CD4-positive, alpha-beta memory T cell (primary cell): ENCODE measurements around the gene MAPK4. TPM values are rescaled to one million over a fixed set of nuclear protein-coding genes. Genes with fewer than 3 reads are reported as not detected.
"Not testable (repeated sequence)": the region's sequence is repeated elsewhere in the genome, so short reads cannot be mapped to it uniquely, and the experiment has no call there.

Experiments used
- CTCF ChIA-PET: fragments of 350-600 bp; sonication (Branson Sonifier 250); formaldehyde crosslinking; loops from one replicate; lab custom pipeline; 2021; ENCODE audit warnings: inconsistent platforms; ENCODE audit not compliant: partially characterized antibody; lab: Charles Lee
- POLR2A ChIA-PET: fragments of 350-600 bp; sonication (Branson Sonifier 250); formaldehyde crosslinking; loops from one replicate; lab custom pipeline; 2021; ENCODE audit not compliant: partially characterized antibody; lab: Charles Lee
- DNase-seq, 5 donors: peaks; one replicate each; pipeline versions ENCODE4 v3.0.0 to v3.0.0-alpha.2; 2020 to 2022; ENCODE audit warnings: mixed read lengths in 1 of 5
- H3K27ac ChIP-seq: one replicate; pipeline ENCODE4 v1.7.0; 2013; ENCODE audit warnings: low read depth, low read length
- H3K27me3 ChIP-seq: 2 replicates; pipeline ENCODE4 v1.7.0; 2013; ENCODE audit warnings: mild to moderate bottlenecking, low read length, moderate library complexity; ENCODE audit not compliant: insufficient read depth
- H3K36me3 ChIP-seq: 2 replicates; pipeline ENCODE4 v1.7.0; 2013; ENCODE audit warnings: mild to moderate bottlenecking, low read length, moderate library complexity; ENCODE audit not compliant: insufficient read depth
- H3K4me1 ChIP-seq: 2 replicates; pipeline ENCODE4 v1.7.0; 2013; ENCODE audit warnings: mild to moderate bottlenecking, low read length, moderate library complexity; ENCODE audit not compliant: insufficient read depth
- H3K4me3 ChIP-seq, 2 donors: one replicate each; pipeline ENCODE4 v1.7.0; 2013; ENCODE audit warnings: low read length in 2 of 2, mild to moderate bottlenecking in 1 of 2
- H3K9me3 ChIP-seq, 2 donors: one replicate each; pipeline ENCODE4 v1.7.0; 2013; ENCODE audit warnings: low read length in 2 of 2, control low read depth in 1 of 2; ENCODE audit not compliant: control insufficient read depth in 1 of 2
- H3K27ac Mint-ChIP-seq, 7 donors: one replicate each; pipeline ENCODE4 v1.8.0; 2020 to 2021; ENCODE audit warnings: mixed read lengths in 7 of 7, mild to moderate bottlenecking in 6 of 7, inconsistent platforms in 3 of 7, moderate library complexity in 3 of 7
- H3K27me3 Mint-ChIP-seq, 2 donors: one replicate each; pipeline ENCODE4 v1.8.0; 2020 to 2021; ENCODE audit warnings: mixed read lengths in 2 of 2
- H3K36me3 Mint-ChIP-seq, 2 donors: one replicate each; pipeline ENCODE4 v1.8.0; 2020 to 2021; ENCODE audit warnings: mixed read lengths in 2 of 2, inconsistent platforms in 1 of 2, mild to moderate bottlenecking in 1 of 2
- H3K4me1 Mint-ChIP-seq, 4 donors: one replicate each; pipeline ENCODE4 v1.8.0; 2020 to 2021; ENCODE audit warnings: mixed read lengths in 4 of 4, mild to moderate bottlenecking in 1 of 4
- H3K4me3 Mint-ChIP-seq, 8 donors: one replicate each; pipeline ENCODE4 v1.8.0; 2020 to 2021; ENCODE audit warnings: mixed read lengths in 8 of 8, mild to moderate bottlenecking in 7 of 8, moderate library complexity in 6 of 8, inconsistent platforms in 3 of 8
- H3K9me3 Mint-ChIP-seq, 8 donors: one replicate each; pipeline ENCODE4 v1.8.0; 2020 to 2021; ENCODE audit warnings: mixed read lengths in 8 of 8, mild to moderate bottlenecking in 5 of 8, inconsistent platforms in 3 of 8, moderate library complexity in 1 of 8
- intact Hi-C: fragments of 100-400 bp; cut with micrococcal nuclease; formaldehyde crosslinking; loops from one replicate; pipeline ENCODE4 v1.15.1; 2023
- polyA plus RNA-seq, 2 donors: library from polyadenylated mRNA; unstranded; fragments of 300-500 nt; fragmentation: Illumina TruSeq; gene quantifications; one replicate each; pipeline ENCODE4 v1.2.3, GENCODE V29; 2021
- total RNA-seq, 2 experiments: library from RNA; stranded (reverse); gene quantifications; one replicate each; pipeline ENCODE4 v1.2.3, GENCODE V29; 2021

Gene MAPK4
- total and polyA plus RNA-seq, 4 experiments from 2014 or later, result not detected

- H3K9me3 Mint-ChIP-seq, H3K27ac ChIP-seq, H3K9me3 ChIP-seq, H3K4me3 ChIP-seq, H3K36me3 ChIP-seq, DNase-seq, POLR2A ChIA-PET, intact Hi-C loops, CTCF ChIA-PET, H3K36me3 Mint-ChIP-seq, H3K27ac Mint-ChIP-seq: not testable (repeated sequence)
- Mint-ChIP-seq H3K4me3 (peak overlapping the region in 1 of 8 donors; percentile 46), H3K27me3 (peaks cover 40 to 46% of the 10 kb centered on the region in 2 donors), H3K4me1 (peaks cover 3 to 15% (median 5%) of the 10 kb centered on the region in 4 donors)
- peaks cover 16% of the 10 kb centered on the region for H3K27me3 ChIP-seq
- H3K4me1 ChIP-seq, result peaks cover 13% of the 10 kb centered on the region
Observed at GRCh38 chr18:50562258-50562657, 2.4 kb downstream of the MAPK4 start.

- intact Hi-C loops, result no loop called here
- CTCF ChIA-PET, result no interaction called here
- H3K36me3 Mint-ChIP-seq, result no peaks in the 10 kb centered on the region
Observed at GRCh38 chr18:50562686-50563085, 2.8 kb downstream of the MAPK4 start.

GRCh38 chr18:50563376-50563775 lies 3.5 kb downstream of the MAPK4 start:
- H3K27me3 Mint-ChIP-seq, result peaks cover 32 to 41% of the 10 kb centered on the region in 2 donors
- no peaks in the 10 kb centered on the region for H3K36me3 Mint-ChIP-seq
- CTCF ChIA-PET, result no interaction called here

More at GRCh38 chr18:50562686-50563085, 2.8 kb downstream of the MAPK4 start:
- Histone ChIP-seq H3K36me3 (no peaks in the 10 kb centered on the region), H3K4me3 (no peak overlapping the region), H3K27me3 (peaks cover 16% of the 10 kb centered on the region), H3K27ac (no peak overlapping the region), H3K4me1 (peaks cover 13% of the 10 kb centered on the region), H3K9me3 (no peaks in the 10 kb centered on the region)
- POLR2A ChIA-PET, result no interaction called here
- DNase-seq, result no peak
- Mint-ChIP-seq H3K4me3 (no peak overlapping the region), H3K27me3 (peaks cover 37 to 47% of the 10 kb centered on the region in 2 donors), H3K27ac (no peak overlapping the region), H3K4me1 (peaks cover 3 to 15% (median 5%) of the 10 kb centered on the region in 4 donors), H3K9me3 (peaks cover 0 to 6% (median 0%) of the 10 kb centered on the region in 8 donors)

GRCh38 chr18:50569930-50570329 lies 10.0 kb downstream of the MAPK4 start:
- Histone ChIP-seq H3K4me1 (no peaks in the 10 kb centered on the region), H3K27me3 (no peaks in the 10 kb centered on the region), H3K27ac (no peak overlapping the region), H3K9me3 (no peaks in the 10 kb centered on the region), H3K4me3 (no peak overlapping the region), H3K36me3 (no peaks in the 10 kb centered on the region)
- H3K36me3 Mint-ChIP-seq, result no peaks in the 10 kb centered on the region
- no peak overlapping the region for H3K4me3 Mint-ChIP-seq
- H3K27me3 Mint-ChIP-seq, result peaks cover 14 to 15% of the 10 kb centered on the region in 2 donors
- H3K9me3 Mint-ChIP-seq, result peaks cover 0 to 19% (median 10%) of the 10 kb centered on the region in 8 donors
- POLR2A ChIA-PET, result no interaction called here
- intact Hi-C loops, result no loop called here
- H3K4me1 Mint-ChIP-seq, result no peaks in the 10 kb centered on the region
- no peak for DNase-seq
- CTCF ChIA-PET, result no interaction called here
- H3K27ac Mint-ChIP-seq, result no peak overlapping the region

More at GRCh38 chr18:50563376-50563775, 3.5 kb downstream of the MAPK4 start:
- Histone ChIP-seq H3K27ac (no peak overlapping the region), H3K27me3 (peaks cover 13% of the 10 kb centered on the region), H3K4me1 (peaks cover 13% of the 10 kb centered on the region), H3K9me3 (no peaks in the 10 kb centered on the region), H3K4me3 (no peak overlapping the region), H3K36me3 (no peaks in the 10 kb centered on the region)
- H3K27ac Mint-ChIP-seq, result no peak overlapping the region
- DNase-seq, result no peak
- POLR2A ChIA-PET, result no interaction called here
- H3K4me3 Mint-ChIP-seq, result no peak overlapping the region
- intact Hi-C loops, result no loop called here
- peaks cover 0 to 5% (median 2%) of the 10 kb centered on the region in 8 donors for H3K9me3 Mint-ChIP-seq
- H3K4me1 Mint-ChIP-seq, result peaks cover 3 to 15% (median 5%) of the 10 kb centered on the region in 4 donors

- POLR2A ChIA-PET, result no interaction called here
- DNase-seq, result no peak
- no peak overlapping the region for H3K27ac ChIP-seq
- no peaks in the 10 kb centered on the region for H3K9me3 ChIP-seq
- no peak overlapping the region for H3K4me3 ChIP-seq
- no peaks in the 10 kb centered on the region for H3K4me1 Mint-ChIP-seq
- no peaks in the 10 kb centered on the region for H3K27me3 ChIP-seq
- no peaks in the 10 kb centered on the region for H3K4me1 ChIP-seq
- H3K27me3 Mint-ChIP-seq, result peaks cover 14 to 15% of the 10 kb centered on the region in 2 donors
- peaks cover 0 to 19% (median 10%) of the 10 kb centered on the region in 8 donors for H3K9me3 Mint-ChIP-seq
- CTCF ChIA-PET, result no interaction called here
- H3K36me3 Mint-ChIP-seq, result no peaks in the 10 kb centered on the region
- no peak overlapping the region for H3K4me3 Mint-ChIP-seq
- no peak overlapping the region for H3K27ac Mint-ChIP-seq
- intact Hi-C loops, result no loop called here
- no peaks in the 10 kb centered on the region for H3K36me3 ChIP-seq
Observed at GRCh38 chr18:50571606-50572005, 11.7 kb downstream of the MAPK4 start.

- H3K27ac Mint-ChIP-seq, DNase-seq, POLR2A ChIA-PET, H3K4me1 Mint-ChIP-seq, H3K9me3 ChIP-seq, H3K36me3 Mint-ChIP-seq, H3K27me3 ChIP-seq, H3K27ac ChIP-seq, CTCF ChIA-PET, intact Hi-C loops, H3K4me1 ChIP-seq, H3K4me3 Mint-ChIP-seq, H3K36me3 ChIP-seq, H3K4me3 ChIP-seq: not testable (repeated sequence)
- Mint-ChIP-seq H3K27me3 (peaks cover 12 to 14% of the 10 kb centered on the region in 2 donors), H3K9me3 (peaks cover 0 to 17% (median 8%) of the 10 kb centered on the region in 8 donors)
Observed at GRCh38 chr18:50573196-50573595, 13.3 kb downstream of the MAPK4 start.

GRCh38 chr18:50573679-50574078 lies 13.8 kb downstream of the MAPK4 start:
- H3K27me3 ChIP-seq, result no peaks in the 10 kb centered on the region
- no peak overlapping the region for H3K27ac ChIP-seq
- no peak overlapping the region for H3K4me3 Mint-ChIP-seq
- no peaks in the 10 kb centered on the region for H3K4me1 ChIP-seq
- ChIA-PET CTCF (no interaction called here), POLR2A (no interaction called here)
- no peaks in the 10 kb centered on the region for H3K9me3 ChIP-seq
- peaks cover 9 to 13% of the 10 kb centered on the region in 2 donors for H3K27me3 Mint-ChIP-seq
- no peak overlapping the region for H3K4me3 ChIP-seq
- DNase-seq, result no peak
- peaks cover 0 to 13% (median 5%) of the 10 kb centered on the region in 8 donors for H3K9me3 Mint-ChIP-seq
- intact Hi-C loops, result no loop called here
- no peak overlapping the region for H3K27ac Mint-ChIP-seq
- H3K36me3 ChIP-seq, result no peaks in the 10 kb centered on the region
- no peaks in the 10 kb centered on the region for H3K4me1 Mint-ChIP-seq
- no peaks in the 10 kb centered on the region for H3K36me3 Mint-ChIP-seq
